ENCODE data around the gene AASS.

The AASS gene

DNA sequence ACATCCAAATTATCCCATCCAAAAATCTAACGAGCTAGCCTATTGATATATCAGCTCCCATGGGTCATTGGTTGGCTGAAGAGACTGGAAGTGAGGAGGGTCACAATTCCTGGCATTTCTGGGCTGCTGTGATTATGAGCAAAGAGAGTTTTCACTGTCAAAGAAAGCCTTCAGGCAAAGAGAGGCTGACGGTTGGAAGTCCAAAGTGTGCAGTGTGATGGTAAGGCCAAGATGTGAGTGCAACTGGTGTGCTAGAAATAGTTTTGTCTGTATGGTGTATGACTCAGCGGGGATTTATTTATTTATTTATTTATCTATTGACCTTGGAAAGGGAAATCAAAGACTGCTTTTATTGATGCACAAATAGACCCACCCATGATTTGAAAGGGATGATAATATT, 75.0 kb downstream of the AASS start:
- DNase-seq (ENCODE audit: low read depth), result no peak
- no peak overlapping the region for H3K4me3 ChIP-seq (ENCODE audit: low read depth, low read length)
- no peak for TF ChIP-seq CTCF (IDR thresholded peaks at IDR 0.05; ENCODE audit: insufficient read depth, low read depth, low read length, missing control alignments)

DNA sequence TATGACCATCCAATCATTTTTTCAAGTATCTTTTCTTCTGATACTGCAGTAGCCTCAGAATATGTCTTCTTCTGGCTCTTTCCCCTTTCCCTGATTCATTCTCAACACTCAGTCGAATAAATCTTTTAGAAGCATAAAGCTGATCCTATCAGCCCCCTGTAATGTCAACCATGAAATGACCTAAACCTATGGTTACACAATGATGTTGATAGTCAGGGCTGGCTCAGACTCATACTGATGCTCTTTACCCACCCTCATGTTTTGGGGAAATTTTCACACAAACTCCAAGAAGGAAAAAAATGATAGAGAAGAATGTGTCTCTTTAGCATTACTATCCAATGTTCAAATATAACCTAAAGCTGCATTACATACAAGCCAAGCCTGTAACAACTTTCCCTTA, 76.0 kb downstream of the AASS start:
- TF ChIP-seq CTCF (IDR thresholded peaks at IDR 0.05; ENCODE audit: insufficient read depth, low read depth, low read length, missing control alignments), result no peak
- no peak for DNase-seq (ENCODE audit: low read depth)
- H3K4me3 ChIP-seq (ENCODE audit: low read depth, low read length), result no peak overlapping the region

DNA sequence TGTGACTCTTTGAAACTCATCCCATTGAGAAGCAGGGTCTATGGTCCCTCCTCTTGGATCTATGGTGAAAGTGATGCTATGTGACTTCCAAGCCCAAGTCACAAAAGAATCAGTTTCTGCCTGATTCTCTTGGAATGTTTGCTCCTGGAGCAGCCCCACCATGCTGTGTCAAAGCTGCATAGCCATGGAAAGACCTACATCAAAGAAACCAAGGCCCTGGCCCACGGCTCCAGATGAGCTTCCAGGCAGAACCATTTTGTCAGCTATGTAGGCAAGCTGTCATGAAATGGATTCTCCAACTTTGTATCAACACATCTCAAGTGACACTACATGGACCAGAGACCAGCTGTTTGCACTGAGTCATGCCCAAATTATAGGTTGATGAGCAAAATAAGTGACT, 77.0 kb downstream of the AASS start:
- H3K4me3 ChIP-seq (ENCODE audit: low read depth, low read length), result no peak overlapping the region
- no peak for DNase-seq (ENCODE audit: low read depth)
- TF ChIP-seq CTCF (IDR thresholded peaks at IDR 0.05; ENCODE audit: insufficient read depth, low read depth, low read length, missing control alignments), result no peak

GRCh38 chr7:122064971-122065370, 79.1 kb downstream of the AASS start:
- TF ChIP-seq CTCF (IDR thresholded peaks at IDR 0.05; ENCODE audit: insufficient read depth, low read depth, low read length, missing control alignments), result no peak
- H3K4me3 ChIP-seq (ENCODE audit: low read depth, low read length), result no peak overlapping the region

DNA sequence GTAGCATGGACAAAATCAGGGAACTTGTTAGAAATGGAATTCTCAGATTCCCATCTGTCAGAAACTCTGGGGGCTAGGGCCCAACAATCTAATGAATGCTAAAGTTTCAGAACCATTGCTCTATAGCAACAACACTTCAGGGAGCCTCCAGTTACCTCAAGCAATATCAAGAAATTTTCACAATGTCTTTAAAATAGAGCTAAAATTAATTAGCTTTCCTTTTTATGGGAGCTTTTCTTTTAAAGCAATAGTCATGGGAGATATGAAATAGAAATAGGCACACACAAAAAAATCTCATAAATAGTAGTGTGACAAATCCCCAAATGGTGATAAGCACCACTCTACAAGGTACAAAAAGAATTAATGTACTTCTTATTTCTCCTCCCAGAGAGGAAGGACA, 80.9 kb downstream of the AASS start:
- no peak for DNase-seq (ENCODE audit: low read depth)
- no peak overlapping the region for H3K4me3 ChIP-seq (ENCODE audit: low read depth, low read length)
- TF ChIP-seq CTCF (IDR thresholded peaks at IDR 0.05; ENCODE audit: insufficient read depth, low read depth, low read length, missing control alignments), result no peak

More at GRCh38 chr7:122064971-122065370, 79.1 kb downstream of the AASS start:
- DNase-seq (ENCODE audit: low read depth), result no peak

- no peak for TF ChIP-seq CTCF (IDR thresholded peaks at IDR 0.05; ENCODE audit: insufficient read depth, low read depth, low read length, missing control alignments)
Observed at GRCh38 chr7:122059542-122059941, 84.5 kb downstream of the AASS start.

DNA sequence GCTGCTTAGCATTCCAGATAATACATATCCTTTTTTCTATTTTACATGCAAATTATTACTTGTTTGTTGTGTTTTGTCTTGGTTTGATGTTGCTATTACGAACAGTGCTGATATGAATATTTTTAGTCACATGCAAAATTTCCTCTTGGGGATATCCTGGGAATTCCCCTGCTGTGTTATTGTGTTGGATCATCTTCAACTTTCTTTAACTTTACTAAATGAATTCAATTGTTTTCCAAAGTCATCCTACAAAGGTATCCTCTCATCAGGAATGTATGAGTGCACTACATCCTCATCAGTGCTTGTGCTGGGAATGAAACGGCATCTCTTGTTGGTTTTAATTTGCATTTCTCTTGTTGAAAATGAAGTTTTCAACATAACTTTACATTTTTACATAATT, 87.1 kb downstream of the AASS start:
- no peak for TF ChIP-seq CTCF (IDR thresholded peaks at IDR 0.05; ENCODE audit: insufficient read depth, low read depth, low read length, missing control alignments)
- H3K4me3 ChIP-seq (ENCODE audit: low read depth, low read length), result no peak overlapping the region
- DNase-seq (ENCODE audit: low read depth), result no peak

More at GRCh38 chr7:122059542-122059941, 84.5 kb downstream of the AASS start:
- no peak for DNase-seq (ENCODE audit: low read depth)
- H3K4me3 ChIP-seq (ENCODE audit: low read depth, low read length), result no peak overlapping the region
